SK-N-MC (cell line): ENCODE data around the gene MORC3.

Experiments
- DNase-seq: peaks from one replicate; pipeline ENCODE4 v3.0.0-alpha.2; 2011; ENCODE audit warnings: low read depth, low spot score
- H3K27ac ChIP-seq: fragments of 200-600 bp; sonication (generic); 2 replicates; pipeline ENCODE4 v1.5.1; 2016; ENCODE audit warnings: mixed run types
- H3K36me3 ChIP-seq: fragments of 200-600 bp; sonication (generic); 2 replicates; pipeline ENCODE4 v1.6.1; 2017; ENCODE audit warnings: antibody characterized with exemption, low read length, mixed read lengths; ENCODE audit not compliant: insufficient read depth
- H3K4me3 ChIP-seq: fragments of 200-600 bp; sonication (generic); 2 replicates; pipeline ENCODE4 v1.5.1; 2016
- H3K9ac ChIP-seq: fragments of 200-600 bp; sonication (generic); 2 replicates; pipeline ENCODE4 v1.8.0; 2017; ENCODE audit warnings: mixed run types, mixed read lengths; ENCODE audit not compliant: insufficient read length
- H3K9me3 ChIP-seq: fragments of 200-600 bp; sonication (generic); 2 replicates; pipeline ENCODE4 v1.6.1; 2017; ENCODE audit warnings: low read depth, mild to moderate bottlenecking, antibody characterized with exemption, low read length, moderate library complexity, mixed read lengths
- EZH2 ChIP-seq: fragments of 200-600 bp; sonication (generic); IDR thresholded peaks from one replicate; pipeline ENCODE4 v1.6.1; 2017; ENCODE audit warnings: antibody characterized with exemption
- FOXP2 ChIP-seq: optimal IDR thresholded peaks from 2 replicates; pipeline ENCODE3; 2011; ENCODE audit warnings: mild to moderate bottlenecking, moderate library complexity; ENCODE audit not compliant: insufficient read depth; ENCODE audit errors: extremely low read length, control extremely low read depth
- POLR2AphosphoS5 ChIP-seq: IDR thresholded peaks from 2 replicates; pipeline ENCODE4 v1.6.1; 2012; ENCODE audit warnings: mild to moderate bottlenecking, low read depth, low read length, borderline replicate concordance

Gene MORC3

DNA sequence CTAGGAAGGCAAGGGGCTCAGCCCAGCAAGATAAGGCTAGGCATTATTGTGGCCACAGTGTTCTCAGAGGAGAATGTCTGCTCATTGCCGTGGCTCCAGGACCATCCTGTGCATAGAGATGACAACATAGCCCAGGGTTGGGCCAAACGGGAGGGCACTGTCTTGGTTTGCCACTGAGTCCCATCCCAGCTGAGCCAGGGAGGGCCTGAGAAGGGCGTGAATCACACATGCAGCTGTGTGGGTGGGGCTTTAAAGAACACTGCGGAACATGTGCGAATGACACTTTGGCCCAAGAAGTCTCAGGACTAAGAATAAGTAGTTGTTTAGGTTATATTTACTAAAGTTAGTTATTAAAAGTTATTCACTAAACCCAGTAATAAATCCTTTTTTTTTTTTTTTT lies 83.7 kb downstream of the MORC3 start:
- Histone ChIP-seq H3K27ac (no peak overlapping the region), H3K36me3 (peaks cover 57% of the 10 kb centered on the region), H3K9me3 (no peaks in the 10 kb centered on the region), H3K4me3 (no peak overlapping the region), H3K9ac (no peak overlapping the region)
- TF ChIP-seq EZH2 (no peak), POLR2AphosphoS5 (no peak), FOXP2 (no peak)
- DNase-seq, result no peak

DNA sequence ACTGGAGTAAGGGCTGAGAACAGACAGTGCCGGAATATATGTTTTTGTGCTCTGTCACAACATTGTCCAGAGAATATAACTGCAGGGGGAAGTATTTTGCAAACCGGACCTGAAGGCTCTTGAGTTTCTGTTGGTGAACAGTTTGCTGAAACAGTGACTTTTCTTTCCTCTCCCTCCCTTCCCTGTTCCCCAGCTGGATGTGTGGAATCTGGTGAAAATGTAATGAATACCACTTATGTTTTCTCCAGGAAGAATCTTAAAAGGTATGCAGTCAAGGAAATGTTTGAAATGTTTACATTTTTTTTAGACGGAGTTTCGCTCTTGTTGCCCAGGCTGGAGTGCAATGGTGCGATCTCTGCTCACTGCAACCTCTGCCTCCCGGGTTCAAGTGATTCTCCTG lies 88.6 kb downstream of the MORC3 start:
- Histone ChIP-seq H3K36me3 (peaks cover 47% of the 10 kb centered on the region), H3K4me3 (no peak overlapping the region), H3K9me3 (no peaks in the 10 kb centered on the region), H3K27ac (no peak overlapping the region), H3K9ac (no peak overlapping the region)
- no peak for DNase-seq
- TF ChIP-seq FOXP2, result no peak
- no peak for TF ChIP-seq POLR2AphosphoS5
- TF ChIP-seq EZH2, result no peak

DNA sequence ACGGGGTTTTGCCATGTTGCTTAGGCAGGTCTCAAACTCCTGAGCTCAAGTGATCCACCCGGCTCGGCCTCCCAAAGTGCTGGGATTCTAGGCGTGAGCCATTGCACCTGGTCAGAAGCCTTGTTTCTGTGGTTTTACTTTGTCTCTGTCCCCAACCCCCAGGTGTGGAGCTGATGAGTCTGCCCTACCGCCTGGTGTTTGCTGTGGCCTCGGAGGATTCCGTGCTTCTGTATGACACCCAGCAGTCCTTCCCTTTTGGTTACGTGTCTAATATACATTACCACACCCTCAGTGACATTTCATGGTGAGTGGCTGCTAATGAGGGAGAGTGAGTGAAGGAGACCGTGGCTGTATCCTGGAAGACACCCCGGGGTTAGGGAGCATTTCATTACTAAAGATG lies 91.3 kb downstream of the MORC3 start:
- Histone ChIP-seq H3K4me3 (no peak overlapping the region), H3K9me3 (no peaks in the 10 kb centered on the region), H3K9ac (no peak overlapping the region), H3K27ac (no peak overlapping the region), H3K36me3 (peaks cover 60% of the 10 kb centered on the region)
- TF ChIP-seq FOXP2 (no peak), EZH2 (no peak), POLR2AphosphoS5 (no peak)
- no peak for DNase-seq

- H3K9me3 ChIP-seq, result no peaks in the 10 kb centered on the region
- H3K9ac ChIP-seq, result no peak overlapping the region
- H3K27ac ChIP-seq, result no peak overlapping the region
- peaks cover 62% of the 10 kb centered on the region for H3K36me3 ChIP-seq
- no peak for DNase-seq
- TF ChIP-seq FOXP2 (no peak), POLR2AphosphoS5 (no peak), EZH2 (no peak)
- H3K4me3 ChIP-seq, result no peak overlapping the region
Observed at GRCh38 chr21:36412916-36413315, 92.9 kb downstream of the MORC3 start.

- DNase-seq, result no peak
- H3K9me3 ChIP-seq, result no peaks in the 10 kb centered on the region
- no peak overlapping the region for H3K27ac ChIP-seq
- no peak overlapping the region for H3K9ac ChIP-seq
- no peak overlapping the region for H3K4me3 ChIP-seq
- peaks cover 58% of the 10 kb centered on the region for H3K36me3 ChIP-seq
- TF ChIP-seq FOXP2 (no peak), POLR2AphosphoS5 (no peak), EZH2 (no peak)
Observed at GRCh38 chr21:36415375-36415774, 95.4 kb downstream of the MORC3 start.

GRCh38 chr21:36419241-36419640 lies 99.2 kb downstream of the MORC3 start:
- Histone ChIP-seq H3K4me3 (no peak overlapping the region), H3K36me3 (peaks cover 28% of the 10 kb centered on the region), H3K9me3 (no peaks in the 10 kb centered on the region), H3K9ac (no peak overlapping the region), H3K27ac (no peak overlapping the region)
- TF ChIP-seq FOXP2 (no peak), POLR2AphosphoS5 (no peak), EZH2 (no peak)
- no peak for DNase-seq

- no peak overlapping the region for H3K4me3 ChIP-seq
- peak; percentile 32 for DNase-seq
- H3K9ac ChIP-seq, result no peak overlapping the region
- TF ChIP-seq FOXP2, result no peak
- TF ChIP-seq POLR2AphosphoS5, result no peak
- no peak for TF ChIP-seq EZH2
- H3K27ac ChIP-seq, result peak overlapping the region; percentile 42; the same call in 1 of the 2 replicates
- H3K36me3 ChIP-seq, result peaks cover 23% of the 10 kb centered on the region
- H3K9me3 ChIP-seq, result no peaks in the 10 kb centered on the region
Observed at GRCh38 chr21:36419996-36420395, 100.0 kb downstream of the MORC3 start.

DNA sequence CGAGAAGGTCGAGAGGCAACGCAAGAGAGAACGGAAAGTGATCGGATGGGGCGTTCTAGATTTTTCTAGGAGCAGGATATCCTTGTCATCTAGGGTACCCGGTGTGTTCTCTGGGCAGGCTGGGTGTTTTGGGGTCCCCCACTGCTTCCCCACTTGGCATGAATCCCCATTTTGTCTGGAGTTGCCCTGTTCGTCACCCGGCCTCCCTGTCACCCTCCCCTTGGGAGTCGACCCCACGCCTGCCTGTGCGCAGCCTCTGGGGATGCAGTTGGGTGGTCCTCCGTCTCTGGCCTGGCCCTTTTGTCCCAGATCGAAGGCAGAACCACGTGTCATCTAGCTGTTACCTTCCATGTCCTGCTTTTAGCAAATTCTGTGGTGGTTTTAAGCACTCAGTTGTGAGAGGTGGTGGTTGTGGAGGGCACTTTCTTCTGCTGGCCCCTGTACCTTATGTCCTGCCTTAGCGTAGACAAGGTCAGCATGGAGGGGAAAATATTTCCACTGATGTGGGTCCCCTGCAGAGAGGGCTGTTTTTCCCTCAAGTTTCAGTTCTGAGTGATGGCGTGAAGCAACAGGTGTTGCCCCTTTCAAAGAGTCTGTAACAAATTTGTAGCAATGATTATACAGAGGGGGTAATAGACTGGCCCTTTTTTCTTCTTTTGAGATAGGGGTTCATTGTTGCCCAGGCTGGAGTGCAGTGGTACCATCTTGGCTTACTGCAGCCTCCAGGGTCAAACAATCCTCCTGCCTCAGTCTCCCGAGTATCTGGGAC lies 100.8 kb downstream of the MORC3 start:
- no peak for TF ChIP-seq POLR2AphosphoS5
- no peak for TF ChIP-seq FOXP2
- no peak for TF ChIP-seq EZH2
- H3K9ac ChIP-seq, result no peak overlapping the region
- no peak for DNase-seq
- H3K9me3 ChIP-seq, result no peaks in the 10 kb centered on the region
- no peak overlapping the region for H3K4me3 ChIP-seq
- H3K36me3 ChIP-seq, result peaks cover 16% of the 10 kb centered on the region; the same call in 1 of the 2 replicates
- no peak overlapping the region for H3K27ac ChIP-seq
